Erythroblast (primary cell): ENCODE results near the gene ZEB2.

Source experiments
- GATA1 ChIP-seq: IDR thresholded peaks from 2 replicates; pipeline ENCODE4 v1.6.1; 2011; ENCODE audit warnings: low read depth, mild to moderate bottlenecking, control low read depth, low read length, moderate library complexity
- POLR2A ChIP-seq: IDR thresholded peaks from 2 replicates; pipeline ENCODE4 v1.6.1; 2011; ENCODE audit warnings: mild to moderate bottlenecking, low read length

GRCh38 chr2:144516981-144517865, 2.7 kb downstream of the ZEB2 start:
- TF ChIP-seq POLR2A (peak; percentile 53), GATA1 (no peak)
